Keratinocyte (primary cell): Measurements from ENCODE around the gene PLEKHH2. TPM values are rescaled to one million over a fixed set of nuclear protein-coding genes. Genes with fewer than 3 reads are reported as not detected.

Experiments
- DNase-seq: peaks from one replicate; pipeline ENCODE4 v3.0.0-alpha.2; 2011; ENCODE audit warnings: low read depth, missing footprints, low spot score
- FAIRE-seq: peaks from 2 replicates; lab custom pipeline; 2011; peaks lifted over from hg19 to GRCh38; lab: Jason Lieb, UNC
- H2AFZ ChIP-seq: 2 replicates; pipeline ENCODE4 v1.6.0; 2012; ENCODE audit warnings: low read length, control low read depth, inconsistent platforms; ENCODE audit not compliant: control insufficient read depth
- H3K27ac ChIP-seq: 2 replicates; pipeline ENCODE4 v1.5.1; 2011; ENCODE audit warnings: low read length; ENCODE audit not compliant: control insufficient read depth, insufficient read depth
- H3K27me3 ChIP-seq: 3 replicates; pipeline ENCODE4 v1.6.0; 2011; ENCODE audit warnings: low read length; ENCODE audit not compliant: control insufficient read depth, insufficient read depth; ENCODE audit errors: extremely low read depth
- H3K36me3 ChIP-seq, 2 experiments: 2 replicates in 1 of 2; 3 replicates in 1 of 2; pipeline ENCODE4 v1.5.1; 2011; ENCODE audit warnings: low read length in 2 of 2, mild to moderate bottlenecking in 1 of 2; ENCODE audit not compliant: control insufficient read depth in 2 of 2, insufficient read depth in 2 of 2; ENCODE audit errors: extremely low read depth in 1 of 2
- H3K4me1 ChIP-seq: 3 replicates; pipeline ENCODE4 v1.5.1; 2011; ENCODE audit warnings: low read length; ENCODE audit not compliant: control insufficient read depth, insufficient read depth; ENCODE audit errors: extremely low read depth
- H3K4me2 ChIP-seq: 3 replicates; pipeline ENCODE4 v1.6.0; 2011; ENCODE audit warnings: low read depth, low read length; ENCODE audit not compliant: control insufficient read depth, insufficient read depth; ENCODE audit errors: extremely low read depth
- H3K4me3 ChIP-seq, 3 experiments: fragments of 200-600 bp in 1 of 3; sonication (generic) in 1 of 3; 2 replicates in 2 of 3; 3 replicates in 1 of 3; pipeline ENCODE4 v1.5.1; 2011 to 2016; ENCODE audit warnings: low read length in 3 of 3, mild to moderate bottlenecking in 3 of 3, control low read depth in 2 of 3, inconsistent platforms in 1 of 3, low read depth in 1 of 3, mixed read lengths in 1 of 3, mixed run types in 1 of 3, moderate library complexity in 1 of 3; ENCODE audit not compliant: control insufficient read depth in 2 of 3, insufficient read depth in 2 of 3; ENCODE audit errors: extremely low read depth in 1 of 3
- H3K79me2 ChIP-seq: 2 replicates; pipeline ENCODE4 v1.6.0; 2012; ENCODE audit warnings: low read length; ENCODE audit not compliant: control insufficient read depth, insufficient read depth
- H3K9ac ChIP-seq: 3 replicates; pipeline ENCODE4 v1.6.0; 2011; ENCODE audit warnings: low read length; ENCODE audit not compliant: control insufficient read depth, insufficient read depth; ENCODE audit errors: extremely low read depth
- H3K9me1 ChIP-seq: 3 replicates; pipeline ENCODE4 v1.6.0; 2011; ENCODE audit warnings: low read length; ENCODE audit not compliant: control insufficient read depth, insufficient read depth; ENCODE audit errors: extremely low read depth
- H3K9me3 ChIP-seq: 2 replicates; pipeline ENCODE4 v1.5.1; 2012; ENCODE audit warnings: low read depth, low read length; ENCODE audit not compliant: control insufficient read depth
- H4K20me1 ChIP-seq: 3 replicates; pipeline ENCODE4 v1.6.0; 2011; ENCODE audit warnings: low read length; ENCODE audit not compliant: control insufficient read depth, insufficient read depth; ENCODE audit errors: extremely low read depth
- EZH2 ChIP-seq: IDR thresholded peaks from one replicate; pipeline ENCODE4 v1.6.1; 2012; ENCODE audit warnings: inconsistent platforms, mild to moderate bottlenecking, low read length, moderate library complexity
- dilution Hi-C: fragments of 300-500 bp; cut with MboI; formaldehyde crosslinking; loops from one replicate; pipeline ENCODE4 v1.7.0; 2020; ENCODE audit warnings: low sequenced_read_pairs; ENCODE audit not compliant: extremely low pct_ligation_motif_present
- polyA plus RNA-seq, 5 experiments: library from polyadenylated mRNA; depleted of rRNA in 3 of 5; stranded (reverse) in 3 of 5; stranded (forward) in 1 of 5; unstranded in 1 of 5; fragments of >200 nt; gene quantifications; 1 replicate in 1 of 5; 2 replicates in 3 of 5; 3 replicates in 1 of 5; pipeline versions ENCODE4 v1.2.1 to v1.2.3, GENCODE V29; 2011 to 2012; ENCODE audit warnings: missing spikeins in 2 of 5, low read depth in 1 of 5, low replicate concordance in 1 of 5
- TF ChIP-seq, protein P1 (sequence below), 3 experiments: IDR thresholded peaks in 1 of 3; conservative IDR thresholded peaks in 1 of 3; optimal IDR thresholded peaks in 1 of 3; 2 replicates in 2 of 3; 3 replicates in 1 of 3; pipeline versions ENCODE3 to v1.5.1; 2011; ENCODE audit warnings: low read length in 3 of 3, mild to moderate bottlenecking in 3 of 3, moderate library complexity in 2 of 3, control low read depth in 1 of 3, inconsistent platforms in 1 of 3; ENCODE audit not compliant: insufficient read depth in 2 of 3; ENCODE audit errors: extremely low read depth in 1 of 3

Gene PLEKHH2
- polyA plus RNA-seq, 1 donor (not counting 4 experiments of a cell fraction or from before 2014, with no cell fraction given), result 1.3 TPM

GRCh38 chr2:43800894-43801293, 163.8 kb downstream of the PLEKHH2 start:
- H3K4me3 ChIP-seq, result no peak overlapping the region
- no peak overlapping the region for H3K4me2 ChIP-seq
- H3K36me3 ChIP-seq, result peaks cover 0 to 7% of the 10 kb centered on the region in 2 experiments
- H3K9me1 ChIP-seq, result no peaks in the 10 kb centered on the region
- dilution Hi-C loops, result no loop called here
- H2AFZ ChIP-seq, result no peak overlapping the region
- TF ChIP-seq, protein P1, sequence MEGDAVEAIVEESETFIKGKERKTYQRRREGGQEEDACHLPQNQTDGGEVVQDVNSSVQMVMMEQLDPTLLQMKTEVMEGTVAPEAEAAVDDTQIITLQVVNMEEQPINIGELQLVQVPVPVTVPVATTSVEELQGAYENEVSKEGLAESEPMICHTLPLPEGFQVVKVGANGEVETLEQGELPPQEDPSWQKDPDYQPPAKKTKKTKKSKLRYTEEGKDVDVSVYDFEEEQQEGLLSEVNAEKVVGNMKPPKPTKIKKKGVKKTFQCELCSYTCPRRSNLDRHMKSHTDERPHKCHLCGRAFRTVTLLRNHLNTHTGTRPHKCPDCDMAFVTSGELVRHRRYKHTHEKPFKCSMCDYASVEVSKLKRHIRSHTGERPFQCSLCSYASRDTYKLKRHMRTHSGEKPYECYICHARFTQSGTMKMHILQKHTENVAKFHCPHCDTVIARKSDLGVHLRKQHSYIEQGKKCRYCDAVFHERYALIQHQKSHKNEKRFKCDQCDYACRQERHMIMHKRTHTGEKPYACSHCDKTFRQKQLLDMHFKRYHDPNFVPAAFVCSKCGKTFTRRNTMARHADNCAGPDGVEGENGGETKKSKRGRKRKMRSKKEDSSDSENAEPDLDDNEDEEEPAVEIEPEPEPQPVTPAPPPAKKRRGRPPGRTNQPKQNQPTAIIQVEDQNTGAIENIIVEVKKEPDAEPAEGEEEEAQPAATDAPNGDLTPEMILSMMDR (optimal IDR thresholded peaks at IDR 0.05 in 1 of 3, IDR thresholded peaks at IDR 0.05 in 1 of 3, conservative IDR thresholded peaks at IDR 0.05 in 1 of 3; ENCODE audit: extremely low read depth in 1 of 3, insufficient read depth in 2 of 3, low read length in 3 of 3), result no peak
- no peak for TF ChIP-seq EZH2
- no peak overlapping the region for H3K9ac ChIP-seq
- H3K27me3 ChIP-seq, result no peaks in the 10 kb centered on the region
- H3K9me3 ChIP-seq, result no peaks in the 10 kb centered on the region
- DNase-seq, result no peak
- no peaks in the 10 kb centered on the region for H3K4me1 ChIP-seq
- H3K79me2 ChIP-seq, result no peaks in the 10 kb centered on the region
- no peaks in the 10 kb centered on the region for H4K20me1 ChIP-seq
- no peak overlapping the region for H3K27ac ChIP-seq
- no peak for FAIRE-seq

GRCh38 chr2:43802135-43802534, 165.1 kb downstream of the PLEKHH2 start:
- Histone ChIP-seq H3K9me3 (no peaks in the 10 kb centered on the region), H3K27me3 (no peaks in the 10 kb centered on the region), H3K9me1 (no peaks in the 10 kb centered on the region), H3K4me2 (no peak overlapping the region), H3K36me3 (peaks cover 0 to 3% of the 10 kb centered on the region in 2 experiments), H3K27ac (no peak overlapping the region), H3K9ac (no peak overlapping the region), H3K79me2 (no peaks in the 10 kb centered on the region), H4K20me1 (no peaks in the 10 kb centered on the region), H3K4me1 (no peaks in the 10 kb centered on the region), H3K4me3 (no peak overlapping the region), H2AFZ (no peak overlapping the region)
- DNase-seq, result no peak
- dilution Hi-C loops, result no loop called here
- FAIRE-seq, result no peak
- no peak for TF ChIP-seq EZH2
- TF ChIP-seq, protein P1 (optimal IDR thresholded peaks at IDR 0.05 in 1 of 3, IDR thresholded peaks at IDR 0.05 in 1 of 3, conservative IDR thresholded peaks at IDR 0.05 in 1 of 3; ENCODE audit: extremely low read depth in 1 of 3, insufficient read depth in 2 of 3, low read length in 3 of 3), result no peak
